Ectodermal cell (in vitro differentiated cells): ENCODE measurements around the gene ITM2C.

Source experiments
- H3K27ac ChIP-seq: 2 replicates; pipeline ENCODE4 v1.7.0; 2013; ENCODE audit warnings: mild to moderate bottlenecking, low read depth, low read length; ENCODE audit not compliant: insufficient read depth, poor library complexity, severe bottlenecking
- H3K27me3 ChIP-seq: 2 replicates; pipeline ENCODE4 v1.7.0; 2013; ENCODE audit warnings: mild to moderate bottlenecking, low read length; ENCODE audit not compliant: insufficient read depth, control insufficient read depth, poor library complexity, severe bottlenecking
- H3K36me3 ChIP-seq: one replicate; pipeline ENCODE4 v1.7.0; 2013; ENCODE audit warnings: low read length; ENCODE audit not compliant: control insufficient read depth, insufficient read depth
- H3K4me1 ChIP-seq: one replicate; pipeline ENCODE4 v1.7.0; 2013; ENCODE audit warnings: low read length; ENCODE audit not compliant: control insufficient read depth, insufficient read depth
- H3K4me3 ChIP-seq: 2 replicates; pipeline ENCODE4 v1.7.0; 2013; ENCODE audit warnings: low read depth, low read length, control low read depth; ENCODE audit not compliant: insufficient read depth
- H3K9me3 ChIP-seq: 2 replicates; pipeline ENCODE4 v1.7.0; 2013; ENCODE audit warnings: mild to moderate bottlenecking, low read length, moderate library complexity; ENCODE audit not compliant: control insufficient read depth
- WGBS, 2 experiments: methylation state at CpG; one replicate each; pipeline ENCODE4 v1.1.7; 2013; ENCODE audit warnings: missing lambda C conversion rate in 2 of 2; 5-methylcytosine and 5-hydroxymethylcytosine counted together

Gene ITM2C

DNA sequence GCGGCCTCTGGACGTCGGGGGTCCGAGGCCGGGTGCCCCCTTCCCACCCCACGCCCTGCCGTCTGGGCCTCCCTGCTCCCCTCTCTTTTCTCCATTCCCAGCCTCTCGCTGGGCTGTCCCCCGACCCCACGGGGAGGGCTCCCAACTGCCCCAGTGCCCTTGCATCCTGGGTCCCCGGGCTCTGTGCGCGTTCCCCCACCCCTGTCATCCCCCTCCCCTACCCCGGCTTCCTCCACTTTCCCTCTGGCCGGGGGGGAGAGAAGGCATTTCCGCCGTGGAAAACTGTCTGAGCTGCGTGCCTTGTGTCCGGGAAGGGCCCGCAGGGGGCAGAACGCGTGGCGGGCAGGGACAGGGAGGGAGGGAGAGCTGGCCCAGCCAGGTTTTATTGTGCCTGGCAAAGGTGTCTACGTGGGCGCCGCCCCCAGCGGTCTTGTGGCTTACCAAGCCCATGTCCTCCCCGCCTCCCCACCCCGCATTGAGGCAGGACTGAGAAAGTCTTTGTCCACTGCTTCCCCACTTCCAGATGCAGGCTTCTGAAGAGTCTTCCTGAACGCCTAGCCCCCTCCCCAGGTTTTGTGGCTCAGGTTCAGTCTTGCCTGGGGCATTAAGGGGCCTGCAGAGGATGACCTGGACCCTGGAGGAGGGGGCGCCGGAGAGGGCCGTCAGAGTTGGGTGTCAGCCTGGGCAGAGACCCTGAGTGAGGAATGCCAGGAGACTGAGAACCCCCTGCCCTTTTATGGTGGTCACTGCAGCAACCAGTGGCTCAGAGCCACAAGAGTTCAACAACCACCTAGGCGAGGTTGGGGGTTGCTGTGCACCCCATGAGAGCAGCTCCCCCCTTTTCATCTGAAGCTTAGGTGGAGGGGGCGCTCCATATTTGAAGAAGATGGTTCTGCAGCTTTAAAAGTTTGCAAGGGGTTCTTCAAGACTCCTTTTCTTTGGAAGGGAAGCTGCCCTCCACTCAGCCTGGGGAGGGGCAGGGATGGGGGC is 1.3 kb downstream of the ITM2C start:
- H3K9me3 ChIP-seq, result no peaks in the 10 kb centered on the region
- 5% methylated on average over 34 to 35 of the region's 35 CpGs for WGBS, 2 experiments
- peak overlapping the region; percentile 53 for H3K4me3 ChIP-seq
- H3K36me3 ChIP-seq, result no peaks in the 10 kb centered on the region
- H3K4me1 ChIP-seq, result peaks cover 55% of the 10 kb centered on the region
- H3K27ac ChIP-seq, result peak overlapping the region; percentile 38
- H3K27me3 ChIP-seq, result peaks cover 14% of the 10 kb centered on the region

DNA sequence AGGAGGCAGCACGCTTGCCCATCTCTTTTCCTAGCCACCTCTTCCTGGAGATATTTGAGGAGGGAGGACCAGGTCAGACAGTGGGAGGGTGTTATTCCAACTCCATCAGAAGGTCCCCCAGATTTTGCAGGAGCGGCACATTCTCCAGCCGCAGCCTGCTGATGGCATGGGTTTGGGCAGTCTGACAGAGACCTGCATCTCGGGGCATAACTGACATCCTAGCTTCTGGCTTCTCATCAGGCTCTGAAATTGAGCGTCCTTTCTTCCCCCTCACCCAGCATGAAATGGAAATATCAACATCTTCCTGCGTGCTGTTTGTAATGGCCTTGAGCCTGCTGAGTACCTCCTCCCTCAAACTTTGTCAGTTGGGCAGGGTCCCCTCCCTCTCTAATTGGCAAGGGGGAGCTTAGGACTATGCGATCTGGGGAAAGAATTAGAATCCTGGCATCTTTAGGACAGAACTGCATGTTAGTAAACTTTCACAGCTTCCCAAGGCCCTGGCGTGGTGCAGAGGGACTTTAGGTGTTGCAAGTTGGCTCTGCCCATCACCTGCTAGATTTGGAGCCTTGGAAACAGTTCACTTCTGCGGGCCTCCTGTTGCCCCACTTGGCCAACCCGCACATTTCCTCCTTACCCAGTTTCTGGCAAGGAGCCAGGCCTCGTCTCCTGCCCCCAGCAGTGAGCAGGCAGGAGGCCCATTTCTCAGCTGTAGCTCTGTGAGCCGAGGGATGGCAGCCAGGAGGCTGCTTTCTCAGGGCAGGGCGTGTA is 2.2 kb downstream of the ITM2C start:
- WGBS, 2 experiments, result 39 to 45% methylated on average over 13 of the region's 13 CpGs
- Histone ChIP-seq H3K27me3 (peaks cover 14% of the 10 kb centered on the region), H3K4me3 (no peak overlapping the region)

DNA sequence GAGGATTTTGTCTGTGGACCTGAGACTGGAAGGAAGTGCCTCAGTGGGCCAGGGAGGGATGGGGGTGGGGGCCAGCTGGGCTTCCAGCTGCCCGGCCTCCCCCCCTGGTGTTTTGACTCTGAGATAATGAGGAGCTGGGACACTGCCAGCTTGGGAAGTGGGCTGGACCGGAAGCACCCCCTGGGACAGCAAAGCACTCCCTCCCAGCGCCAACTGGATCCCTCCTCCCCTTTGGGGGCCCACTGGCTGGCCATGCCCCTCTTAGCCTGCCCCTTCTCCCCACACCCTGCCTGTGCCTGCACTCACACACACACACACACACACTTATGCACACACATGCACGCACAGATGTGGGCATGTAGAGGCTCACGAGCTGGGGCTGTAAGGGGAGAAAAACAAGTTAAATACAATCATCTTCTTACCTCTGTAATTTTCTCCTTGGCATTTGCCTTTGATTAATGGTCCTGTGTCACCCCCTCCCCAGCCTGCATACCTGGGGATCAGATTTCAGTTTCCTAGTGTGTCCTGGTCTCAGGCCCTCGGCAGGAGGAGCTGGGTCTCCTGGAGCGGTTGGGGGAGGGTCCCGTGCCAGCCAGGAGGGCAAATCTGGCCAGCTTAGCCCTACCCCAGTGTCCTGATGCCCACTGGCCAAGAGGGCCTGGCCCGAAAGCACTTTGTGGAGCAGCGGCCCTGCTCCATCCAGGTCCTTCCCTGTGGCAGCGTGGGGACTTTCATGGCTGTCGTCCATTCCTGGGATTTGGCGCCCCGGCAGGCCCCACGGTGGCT is 3.6 kb downstream of the ITM2C start:
- 13 to 17% methylated on average over 15 of the region's 15 CpGs for WGBS, 2 experiments
- no peaks in the 10 kb centered on the region for H3K9me3 ChIP-seq
- H3K27me3 ChIP-seq, result peaks cover 12% of the 10 kb centered on the region
- peaks cover 50% of the 10 kb centered on the region for H3K4me1 ChIP-seq
- no peak overlapping the region for H3K27ac ChIP-seq
- H3K36me3 ChIP-seq, result no peaks in the 10 kb centered on the region
- no peak overlapping the region for H3K4me3 ChIP-seq

More for the DNA sequence above, 2.2 kb downstream of the ITM2C start:
- Histone ChIP-seq H3K4me1 (peaks cover 51% of the 10 kb centered on the region), H3K27ac (no peak overlapping the region), H3K36me3 (no peaks in the 10 kb centered on the region), H3K9me3 (no peaks in the 10 kb centered on the region)

DNA sequence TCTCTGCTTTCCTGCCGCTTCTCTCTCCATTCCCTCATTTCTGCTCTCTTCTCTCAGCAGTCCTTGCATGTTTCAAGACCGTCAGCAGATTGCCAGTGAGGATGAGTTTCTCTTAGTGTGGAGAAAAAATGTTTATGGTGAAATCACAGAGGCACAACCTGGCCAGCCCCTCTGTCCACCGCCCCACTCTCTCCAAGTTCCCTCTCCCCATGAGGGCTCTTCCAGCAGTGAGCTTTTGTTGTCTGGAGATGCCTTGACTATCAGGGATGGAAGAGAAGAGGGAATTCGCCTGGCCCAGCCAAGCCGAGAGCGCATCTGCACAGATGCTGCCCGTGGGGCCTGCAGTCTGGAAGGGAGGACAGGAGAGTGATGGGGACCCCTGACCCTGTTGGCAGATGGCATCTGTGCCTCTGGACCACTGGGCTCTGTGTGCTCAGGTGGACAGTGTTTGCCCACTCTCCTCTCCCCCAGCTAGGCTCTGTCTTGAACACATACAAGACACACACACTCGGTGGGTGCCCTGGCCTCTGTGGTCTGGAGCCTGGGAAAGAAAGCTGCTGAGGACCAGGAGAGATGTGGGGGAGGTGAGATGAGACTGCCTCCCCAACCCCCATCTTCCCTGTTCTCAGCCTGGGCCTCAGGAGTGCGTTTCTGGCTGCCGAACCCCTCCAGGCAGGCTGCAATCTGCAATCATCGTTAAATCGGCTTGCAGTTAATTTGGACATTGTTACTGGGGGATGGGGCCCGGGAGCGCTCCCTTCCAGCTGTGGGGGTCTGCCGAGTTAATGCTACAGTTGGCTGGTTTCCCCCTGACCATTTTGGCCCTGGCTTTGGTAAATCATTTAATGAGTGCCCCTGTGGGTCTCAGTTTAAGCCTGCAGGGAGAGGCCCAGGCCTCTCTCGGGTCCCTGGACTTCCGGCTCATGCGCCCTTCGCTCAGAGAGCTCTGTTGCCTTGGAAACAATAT is 4.5 kb downstream of the ITM2C start:
- peak overlapping the region; percentile 20 for H3K4me3 ChIP-seq
- WGBS, 2 experiments, result 36% methylated on average over 18 of the region's 19 CpGs

DNA sequence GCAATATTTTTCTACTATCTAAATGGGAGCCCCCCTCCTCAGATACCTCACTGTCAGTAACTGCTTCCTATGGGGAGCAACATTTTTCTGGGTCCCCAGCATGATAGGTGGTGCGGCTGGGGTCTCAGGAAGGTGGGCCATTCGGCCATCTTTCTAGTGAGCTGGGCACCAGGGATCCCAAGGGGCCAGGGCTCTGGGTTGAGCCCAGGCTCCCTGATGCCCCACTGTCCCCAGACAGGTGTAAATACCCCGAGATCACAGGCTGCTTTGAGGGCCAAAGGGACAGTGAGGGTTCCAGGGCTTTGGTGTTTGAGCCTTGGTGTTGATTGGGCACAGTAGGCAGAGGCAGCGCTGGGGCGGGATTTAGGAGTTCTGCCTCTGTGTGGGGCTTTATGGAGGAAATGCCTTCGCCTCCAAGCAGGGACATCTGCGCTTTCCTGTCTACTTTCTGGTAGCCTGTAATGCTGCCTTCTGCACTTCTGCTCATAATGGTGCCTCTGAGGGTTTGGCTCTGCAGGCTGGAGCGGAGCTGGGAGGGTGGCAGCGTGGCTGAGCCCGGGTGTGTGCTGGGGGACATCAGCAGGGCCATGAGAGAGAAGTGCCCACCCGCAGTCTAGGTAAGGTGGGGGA is 5.3 kb downstream of the ITM2C start:
- Histone ChIP-seq H3K9me3 (no peaks in the 10 kb centered on the region), H3K4me3 (no peak overlapping the region), H3K27me3 (no peaks in the 10 kb centered on the region), H3K4me1 (peaks cover 50% of the 10 kb centered on the region), H3K27ac (peak overlapping the region; percentile 67), H3K36me3 (no peaks in the 10 kb centered on the region)
- WGBS, 2 experiments, result 86 to 88% methylated on average over 11 of the region's 11 CpGs

More for the DNA sequence above, 4.5 kb downstream of the ITM2C start:
- H3K4me1 ChIP-seq, result peaks cover 50% of the 10 kb centered on the region
- H3K27me3 ChIP-seq, result peaks cover 3% of the 10 kb centered on the region
- H3K9me3 ChIP-seq, result no peaks in the 10 kb centered on the region
- H3K36me3 ChIP-seq, result no peaks in the 10 kb centered on the region
- peak overlapping the region; percentile 56 for H3K27ac ChIP-seq

DNA sequence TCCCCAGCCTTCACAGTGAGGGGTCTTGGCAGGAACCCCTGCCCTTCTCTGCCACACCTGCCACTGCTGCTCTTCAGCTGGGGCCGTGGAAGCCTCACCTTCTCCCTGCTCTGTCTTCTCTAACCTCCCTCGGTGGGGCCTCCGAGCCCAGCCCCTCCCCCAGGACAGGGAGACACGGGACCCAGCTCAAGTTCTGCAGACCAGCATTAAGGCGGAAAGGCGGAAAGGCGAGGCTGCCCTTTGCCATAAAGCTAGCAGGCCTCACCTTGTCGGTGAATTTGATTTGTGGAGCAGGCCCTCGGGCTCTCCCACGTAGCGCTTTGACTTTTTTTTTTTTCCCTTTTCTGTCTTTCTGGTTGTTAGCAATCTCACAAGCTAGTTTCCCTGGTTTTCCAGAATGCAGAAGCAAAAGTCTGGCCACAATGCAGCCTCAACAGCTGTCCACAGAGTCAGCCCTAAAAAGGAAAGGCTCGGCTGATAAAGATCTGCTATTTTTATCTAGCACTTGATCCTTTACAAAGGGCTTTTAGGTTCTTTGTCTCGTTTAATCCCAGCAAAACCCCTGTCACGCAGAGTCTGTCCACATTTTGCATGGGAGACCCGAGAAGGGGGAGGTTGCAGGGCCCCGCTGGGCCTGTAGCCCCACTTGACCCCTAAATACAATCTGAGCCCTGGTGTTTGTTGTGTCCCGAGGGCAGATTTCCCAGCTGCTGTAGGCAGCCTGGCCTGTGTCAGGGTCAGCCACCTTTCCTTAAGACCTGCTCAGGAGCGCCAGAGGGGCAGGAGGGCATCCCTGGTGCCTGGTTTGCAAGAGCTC is 6.0 kb downstream of the ITM2C start:
- no peaks in the 10 kb centered on the region for H3K27me3 ChIP-seq
- H3K27ac ChIP-seq, result peak overlapping the region; percentile 67
- 59 to 63% methylated on average over 18 of the region's 18 CpGs for WGBS, 2 experiments
- no peaks in the 10 kb centered on the region for H3K9me3 ChIP-seq
- H3K4me3 ChIP-seq, result no peak overlapping the region
- no peaks in the 10 kb centered on the region for H3K36me3 ChIP-seq
- H3K4me1 ChIP-seq, result peaks cover 50% of the 10 kb centered on the region

DNA sequence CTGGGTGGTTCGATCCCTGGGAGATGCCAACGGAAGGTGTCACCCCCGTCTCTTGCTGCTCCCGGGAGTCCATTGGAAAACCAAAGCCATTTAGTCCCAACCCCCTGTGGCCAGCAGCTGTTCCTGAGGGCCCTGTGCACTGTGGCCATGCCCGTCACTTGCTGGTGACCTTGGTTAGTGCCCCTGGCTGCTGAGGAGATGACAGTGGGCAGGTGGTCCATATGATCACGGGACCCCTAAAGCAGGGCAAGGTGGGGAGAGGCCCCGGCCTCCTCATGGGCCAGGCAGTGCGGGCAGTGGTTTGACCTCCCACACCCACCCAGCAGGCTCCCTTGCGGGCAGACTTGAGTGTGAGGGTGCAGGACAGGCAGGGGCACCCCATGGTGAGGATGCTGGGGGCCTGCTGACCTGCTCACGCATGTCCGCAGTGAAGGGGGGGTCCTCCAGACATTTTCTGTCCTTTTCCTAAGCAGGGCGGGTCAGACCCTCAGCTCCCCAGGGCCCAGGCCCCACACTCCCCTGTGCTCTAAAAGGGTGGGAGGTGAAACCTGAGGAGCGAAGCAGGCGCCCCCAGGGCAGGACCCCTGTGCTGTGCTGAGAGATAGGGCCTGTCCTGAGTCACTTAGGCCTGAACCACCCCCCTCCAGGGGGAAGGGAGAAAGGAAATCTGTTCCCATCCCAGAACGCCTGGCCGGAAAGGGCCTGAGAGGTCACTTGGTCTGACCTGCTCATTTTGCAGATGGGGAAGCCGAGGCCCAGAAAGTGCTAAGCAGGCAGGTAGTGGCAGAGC is 6.8 kb downstream of the ITM2C start:
- Histone ChIP-seq H3K36me3 (no peaks in the 10 kb centered on the region), H3K27ac (no peak overlapping the region), H3K27me3 (no peaks in the 10 kb centered on the region), H3K4me1 (peaks cover 43% of the 10 kb centered on the region), H3K4me3 (no peak overlapping the region), H3K9me3 (no peaks in the 10 kb centered on the region)
- WGBS, 2 experiments, result 80 to 82% methylated on average over 17 of the region's 17 CpGs
